HG03342 (cell line): ENCODE data around the gene SBK1.

Experiments used
- ATAC-seq: cut with Tn5 transposase; IDR thresholded peaks from one replicate; pipeline ENCODE4 v1.9.1; 2021; ENCODE audit warnings: mild to moderate bottlenecking, moderate library complexity; ENCODE audit not compliant: unreplicated experiment

Gene SBK1

GRCh38 chr16:28303132-28303531 is 10.8 kb downstream of the SBK1 start:
- ATAC-seq = no peak

- no peak for ATAC-seq
Observed at GRCh38 chr16:28304214-28304613, 11.9 kb downstream of the SBK1 start.

- no peak for ATAC-seq
Observed at GRCh38 chr16:28307936-28308335, 15.6 kb downstream of the SBK1 start.

GRCh38 chr16:28308794-28309584 is 16.7 kb downstream of the SBK1 start:
- no peak for ATAC-seq

GRCh38 chr16:28309811-28310311 is 17.5 kb downstream of the SBK1 start:
- ATAC-seq = no peak

DNA sequence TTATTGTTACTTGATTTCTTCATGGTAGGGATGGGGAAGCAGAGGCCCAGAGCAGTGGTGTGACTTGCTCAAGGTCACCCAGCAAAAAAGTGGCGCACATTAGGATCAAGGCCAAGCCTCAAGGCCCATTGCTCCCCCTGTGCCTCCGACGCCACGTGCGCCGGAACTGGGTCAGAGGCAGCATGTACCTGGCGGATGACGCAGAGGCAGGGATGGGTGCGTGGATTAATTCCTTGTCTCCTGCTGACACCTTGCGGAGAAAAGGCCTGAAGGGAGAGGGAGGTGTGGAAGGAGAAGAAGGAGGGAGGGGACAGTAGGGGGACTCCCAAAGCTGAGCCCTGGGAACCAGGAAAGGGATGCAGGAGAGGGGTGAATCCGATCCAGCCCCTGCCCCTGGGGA is 18.5 kb downstream of the SBK1 start:
- no peak for ATAC-seq

DNA sequence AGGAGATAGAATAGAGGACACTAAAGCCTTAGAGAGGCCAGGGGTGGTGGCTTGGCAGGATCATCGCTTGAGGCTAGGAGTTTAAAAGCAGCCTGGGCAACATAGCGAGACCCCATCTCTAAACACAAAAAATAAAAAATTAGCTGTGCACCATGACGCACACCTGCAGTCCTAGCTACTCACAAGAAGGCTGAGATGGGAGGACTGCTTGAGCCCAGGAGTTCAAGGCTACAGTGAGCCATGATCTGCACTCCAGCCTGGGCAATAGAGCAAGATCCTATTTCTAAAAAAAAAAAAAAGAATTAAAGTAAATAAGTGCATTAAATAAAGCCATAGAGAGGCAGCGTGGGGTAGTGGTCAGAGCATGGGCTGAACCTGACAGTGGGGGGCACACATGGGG is 19.1 kb downstream of the SBK1 start:
- no peak for ATAC-seq

DNA sequence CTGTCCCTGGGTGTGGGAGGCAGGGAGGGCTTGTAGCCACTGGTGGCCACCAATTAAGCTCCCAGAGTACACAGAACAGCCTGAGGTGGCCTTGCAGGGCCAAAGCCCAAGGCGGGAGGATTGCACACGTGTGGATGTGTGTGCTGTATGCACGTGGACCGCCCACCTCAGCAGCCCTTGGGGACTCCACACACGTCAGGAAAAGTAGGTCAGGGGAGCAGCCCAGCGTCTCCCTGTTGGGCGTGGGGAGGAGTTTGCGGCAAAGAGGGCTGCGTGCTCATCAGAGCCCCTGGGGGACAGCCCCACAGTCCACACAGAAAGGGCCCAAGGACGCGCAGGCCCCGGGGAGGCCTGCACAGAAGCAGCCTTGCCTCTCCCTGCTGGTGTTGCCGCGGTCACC is 19.6 kb downstream of the SBK1 start:
- ATAC-seq = no peak

DNA sequence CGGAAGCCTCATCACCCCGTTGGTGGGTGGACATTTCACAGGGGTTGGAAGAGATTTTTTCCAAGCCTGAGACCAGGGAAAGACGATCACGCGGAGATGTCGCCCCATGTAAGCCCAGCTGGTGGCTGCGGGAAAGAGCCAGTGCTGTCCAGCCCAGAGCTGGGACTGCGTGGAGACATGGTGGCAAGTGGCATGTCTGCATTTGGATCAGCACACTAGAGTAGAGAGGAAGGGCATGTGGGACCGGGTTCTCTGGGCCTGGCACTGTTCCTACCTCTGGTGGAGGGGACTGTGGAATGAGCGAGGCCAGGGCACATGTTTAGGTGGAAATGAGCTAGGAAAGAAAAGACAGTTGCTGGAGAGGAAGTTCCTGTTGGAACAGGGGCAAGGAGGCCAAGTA is 20.0 kb downstream of the SBK1 start:
- no peak for ATAC-seq

DNA sequence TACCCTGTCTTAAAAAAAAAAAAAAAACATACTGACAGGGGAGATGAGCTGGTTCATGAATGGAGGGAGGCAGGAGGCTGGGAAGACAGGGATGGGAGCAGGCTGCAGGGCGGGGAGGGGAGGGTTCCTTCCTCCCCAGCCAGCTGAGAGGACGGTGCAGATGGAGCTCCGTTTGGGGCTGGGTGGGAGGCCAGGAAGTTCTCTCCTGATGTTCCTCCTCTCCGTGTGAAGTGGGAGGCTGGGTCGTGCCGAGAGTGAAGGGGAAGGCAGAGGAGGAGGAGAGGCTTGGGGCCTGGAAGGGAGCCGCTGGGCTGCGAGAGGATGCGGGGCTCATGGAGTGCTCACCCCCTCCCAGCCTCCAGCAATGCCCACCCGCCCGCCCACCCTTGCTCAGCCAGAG is 21.3 kb downstream of the SBK1 start:
- ATAC-seq = no peak

DNA sequence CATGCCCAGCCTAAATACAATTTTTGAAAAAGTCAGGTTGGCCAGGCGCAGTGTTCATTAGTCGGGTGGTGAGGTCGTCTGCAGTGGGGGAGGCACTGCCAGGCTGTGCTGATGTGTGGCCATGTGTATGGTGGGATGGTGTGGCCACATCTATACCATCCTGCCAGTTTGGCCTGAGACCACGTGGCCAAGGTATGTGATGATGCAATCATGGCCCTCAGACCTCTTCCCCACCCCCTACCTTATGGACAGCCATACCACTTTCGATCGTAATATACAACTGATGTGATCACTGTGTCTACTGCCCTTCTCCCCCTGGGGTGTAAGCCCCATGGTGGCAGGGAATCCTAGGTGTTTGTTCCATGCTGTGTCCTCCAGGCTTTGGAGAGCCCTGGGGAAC is 23.7 kb downstream of the SBK1 start:
- no peak for ATAC-seq

- ATAC-seq = no peak
Observed at GRCh38 chr16:28317040-28317880, 24.9 kb downstream of the SBK1 start.

GRCh38 chr16:28318042-28318744 is 25.9 kb downstream of the SBK1 start:
- no peak for ATAC-seq

DNA sequence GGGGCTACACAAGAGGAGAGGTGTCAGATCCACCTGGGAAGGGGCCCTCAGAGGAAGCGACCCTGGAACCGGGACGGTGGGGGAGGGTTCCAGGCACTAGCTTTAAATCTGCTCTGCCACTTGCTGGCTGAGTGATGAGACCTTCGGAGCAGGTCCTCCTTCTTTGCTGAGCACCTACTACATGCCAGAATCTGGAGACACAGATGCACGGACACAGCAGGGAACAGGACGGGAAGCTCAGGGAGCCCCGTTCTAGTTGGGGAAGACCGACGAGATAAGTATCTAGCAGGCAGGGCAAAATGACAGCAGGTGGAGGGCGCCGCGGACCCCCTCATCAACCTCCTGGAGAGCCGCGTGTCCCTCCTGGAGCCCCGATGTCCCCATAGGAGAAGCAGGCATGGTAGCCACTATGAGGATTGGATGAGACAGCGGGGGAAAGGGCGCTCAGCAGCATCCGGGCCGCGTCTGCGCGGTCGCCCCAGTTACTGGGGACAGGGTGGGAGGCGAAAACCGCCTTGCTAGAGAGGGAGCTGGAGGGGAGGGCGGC is 27.2 kb downstream of the SBK1 start:
- no peak for ATAC-seq

- no peak for ATAC-seq
Observed at GRCh38 chr16:28320023-28320561, 27.8 kb downstream of the SBK1 start.

- ATAC-seq = no peak
Observed at GRCh38 chr16:28320741-28321140, 28.4 kb downstream of the SBK1 start.

DNA sequence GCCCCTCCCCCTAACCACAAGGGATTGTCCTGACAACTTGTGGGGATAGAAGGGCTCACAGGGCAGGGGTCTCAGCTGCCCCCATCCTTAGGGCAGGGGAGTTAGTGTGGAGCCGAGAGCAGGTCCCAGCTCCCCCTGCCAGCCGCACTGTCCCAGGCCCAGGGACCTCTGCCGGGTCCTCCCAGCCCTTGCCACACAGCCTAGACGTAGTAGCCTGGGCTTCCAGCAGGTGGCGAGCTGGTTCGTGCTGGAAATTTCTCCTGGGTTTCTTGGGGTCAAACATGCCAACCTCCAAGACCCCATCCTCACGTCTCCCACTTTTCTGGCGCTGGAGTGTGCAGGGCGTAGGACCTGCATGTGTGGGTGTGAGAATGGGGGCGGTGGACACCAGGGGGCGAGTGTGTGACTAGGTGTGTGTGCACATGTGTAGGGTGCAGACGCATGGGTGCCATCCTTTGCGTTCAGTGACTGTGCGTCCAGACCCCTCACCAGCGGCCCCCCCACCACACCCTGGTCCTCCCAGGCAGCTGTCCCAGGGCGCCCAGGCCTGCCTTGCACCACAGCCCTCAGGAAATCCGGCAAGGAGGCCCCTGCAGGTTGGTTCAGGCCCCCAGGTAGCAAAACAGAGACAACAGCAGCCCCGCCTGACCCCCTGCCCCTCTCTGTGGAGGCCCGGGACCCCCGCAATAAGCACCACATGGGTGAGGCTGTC is 29.5 kb downstream of the SBK1 start:
- ATAC-seq = no peak

GRCh38 chr16:28324235-28324886 is 32.0 kb downstream of the SBK1 start:
- ATAC-seq = no peak

DNA sequence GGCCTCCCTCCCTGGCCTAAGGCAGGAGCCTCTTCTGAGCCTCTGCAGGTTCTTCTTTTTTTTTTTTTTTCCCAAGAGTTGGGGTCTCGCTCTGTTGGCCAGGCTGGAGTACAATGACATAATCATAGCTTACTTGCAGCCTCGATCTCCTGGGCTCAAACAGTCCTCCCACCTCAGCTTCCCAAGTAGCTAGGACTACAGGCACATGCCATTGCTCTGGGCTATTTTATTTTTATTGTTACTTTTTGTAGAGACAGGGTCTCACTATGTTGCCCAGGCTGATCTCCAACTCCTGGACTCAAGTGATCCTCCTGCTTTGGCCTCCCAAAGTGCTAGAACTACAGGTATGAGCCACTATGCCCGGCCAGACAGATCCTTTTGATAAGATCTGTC is 32.6 kb downstream of the SBK1 start:
- no peak for ATAC-seq
